ENCODE data around the gene TMEM225B. TPM values are rescaled to one million over a fixed set of nuclear protein-coding genes. Genes with fewer than 3 reads are reported as not detected.
"Not testable (repeated sequence)": the region's sequence is repeated elsewhere in the genome, so short reads cannot be mapped to it uniquely, and the experiment has no call there.

TMEM225B gene
- total and polyA plus RNA-seq, 2 donors (not counting 1 experiment from before 2014, with no cell fraction given), result 0.86 to 0.95 TPM

DNA sequence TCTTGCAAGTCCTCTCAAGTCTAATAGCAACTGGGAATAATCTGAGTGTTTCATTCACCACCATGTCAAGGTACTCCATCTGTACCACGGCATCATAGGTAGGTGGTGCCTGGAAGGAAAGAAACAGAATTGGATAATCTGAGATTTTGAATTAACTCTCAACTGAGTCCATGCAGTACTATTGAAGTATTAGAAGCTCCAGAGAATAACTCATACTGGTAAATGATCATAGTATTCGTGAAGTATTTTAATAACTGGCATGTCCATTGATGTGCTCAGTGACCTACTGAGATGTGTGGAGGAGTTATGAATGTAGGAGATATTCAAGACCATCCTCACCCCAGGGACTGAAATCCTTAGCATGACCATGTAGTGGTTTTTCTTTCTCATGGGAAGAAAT is 54.6 kb downstream of the TMEM225B start:
- DNase-seq (no peak), ATAC-seq (ENCODE audit: low read depth) (no peak)
- no peaks in the 10 kb centered on the region for H3K9me3 Mint-ChIP-seq (ENCODE audit: insufficient read depth)
- H3K27ac Mint-ChIP-seq, result no peak overlapping the region
- H3K27me3 Mint-ChIP-seq, result no peaks in the 10 kb centered on the region
- Histone ChIP-seq H2AFZ (ENCODE audit: insufficient read depth, low read depth, low read length, poor library complexity, severe bottlenecking) (no peak overlapping the region), H3K9ac (ENCODE audit: low read length) (no peak overlapping the region), H3K79me2 (ENCODE audit: control insufficient read depth, insufficient read depth, low read length) (peaks cover 4% of the 10 kb centered on the region), H3K9me3 (ENCODE audit: control extremely low read depth in 1 of 3, control insufficient read depth in 2 of 3, insufficient read depth in 1 of 3, low read length in 2 of 3) (peaks cover 0 to 5% (median 0%) of the 10 kb centered on the region in 3 donors), H4K20me1 (ENCODE audit: control insufficient read depth, insufficient read depth, low read length, poor library complexity, severe bottlenecking) (no peaks in the 10 kb centered on the region), H3K27me3 (replicated peaks in 1 of 4; ENCODE audit: control extremely low read depth in 1 of 4, control insufficient read depth in 3 of 4, insufficient read depth in 4 of 4, low read length in 3 of 4) (no peaks in the 10 kb centered on the region), H3K4me1 (ENCODE audit: control insufficient read depth in 2 of 2, insufficient read depth in 2 of 2, low read length in 2 of 2) (no peaks in the 10 kb centered on the region), H3K27ac (ENCODE audit: low read length in 2 of 2) (no peak overlapping the region), H3K4me3 (ENCODE audit: control extremely low read depth in 1 of 5, extremely low read depth in 1 of 5, insufficient read depth in 1 of 5, low read depth in 2 of 5, low read length in 4 of 5) (no peak overlapping the region), H3K36me3 (replicated peaks in 1 of 2; ENCODE audit: control extremely low read depth in 1 of 2, control insufficient read depth in 1 of 2, extremely low read depth in 1 of 2, insufficient read depth in 2 of 2, low read length in 1 of 2) (peaks cover 1 to 3% of the 10 kb centered on the region in 2 experiments), H3K4me2 (replicated peaks; ENCODE audit: low read depth, low read length, poor library complexity, severe bottlenecking) (no peak overlapping the region)
- CTCF ChIA-PET, result no interaction called here
- no peaks in the 10 kb centered on the region for H3K4me1 Mint-ChIP-seq
- no peak for TF ChIP-seq EZH2 (IDR thresholded peaks at IDR 0.05; ENCODE audit: borderline replicate concordance, insufficient read depth, low read depth, low read length, poor library complexity, severe bottlenecking)
- TF ChIP-seq, protein P1, sequence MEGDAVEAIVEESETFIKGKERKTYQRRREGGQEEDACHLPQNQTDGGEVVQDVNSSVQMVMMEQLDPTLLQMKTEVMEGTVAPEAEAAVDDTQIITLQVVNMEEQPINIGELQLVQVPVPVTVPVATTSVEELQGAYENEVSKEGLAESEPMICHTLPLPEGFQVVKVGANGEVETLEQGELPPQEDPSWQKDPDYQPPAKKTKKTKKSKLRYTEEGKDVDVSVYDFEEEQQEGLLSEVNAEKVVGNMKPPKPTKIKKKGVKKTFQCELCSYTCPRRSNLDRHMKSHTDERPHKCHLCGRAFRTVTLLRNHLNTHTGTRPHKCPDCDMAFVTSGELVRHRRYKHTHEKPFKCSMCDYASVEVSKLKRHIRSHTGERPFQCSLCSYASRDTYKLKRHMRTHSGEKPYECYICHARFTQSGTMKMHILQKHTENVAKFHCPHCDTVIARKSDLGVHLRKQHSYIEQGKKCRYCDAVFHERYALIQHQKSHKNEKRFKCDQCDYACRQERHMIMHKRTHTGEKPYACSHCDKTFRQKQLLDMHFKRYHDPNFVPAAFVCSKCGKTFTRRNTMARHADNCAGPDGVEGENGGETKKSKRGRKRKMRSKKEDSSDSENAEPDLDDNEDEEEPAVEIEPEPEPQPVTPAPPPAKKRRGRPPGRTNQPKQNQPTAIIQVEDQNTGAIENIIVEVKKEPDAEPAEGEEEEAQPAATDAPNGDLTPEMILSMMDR (IDR thresholded peaks at IDR 0.05), result no peak
- WGBS (ENCODE audit: insufficient coverage), result no CpG with 5 or more reads among the region's 2 CpGs
- no peak overlapping the region for H3K4me3 Mint-ChIP-seq
- intact Hi-C loops (cut with micrococcal nuclease), result no loop called here
- POLR2A ChIA-PET, result no interaction called here

DNA sequence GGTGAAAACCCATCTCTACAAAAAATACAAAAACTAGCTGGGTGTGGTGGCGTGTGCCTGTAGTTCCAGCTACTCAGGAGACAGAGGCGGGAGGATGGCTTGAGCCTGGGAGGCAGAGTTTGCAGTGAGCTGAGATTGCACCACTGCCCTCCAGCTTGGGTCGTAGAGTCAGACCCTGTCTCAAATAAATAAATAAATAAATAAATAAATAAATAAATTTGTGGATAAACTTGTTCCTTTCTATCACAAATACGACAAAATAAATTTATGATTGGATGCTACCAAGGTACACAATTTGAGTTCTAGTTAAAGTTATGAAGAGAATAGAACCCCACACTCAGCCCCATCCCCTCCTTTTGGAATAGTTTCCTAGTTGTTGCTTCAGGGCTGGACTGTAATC is 55.2 kb downstream of the TMEM225B start:
- intact Hi-C loops (cut with micrococcal nuclease); H3K9me3 Mint-ChIP-seq (ENCODE audit: insufficient read depth); H3K4me1 Mint-ChIP-seq: not testable (repeated sequence)

More for the DNA sequence above, 55.2 kb downstream of the TMEM225B start:
- H3K4me1 ChIP-seq (ENCODE audit: control insufficient read depth in 2 of 2, insufficient read depth in 2 of 2, low read length in 2 of 2); ATAC-seq (ENCODE audit: low read depth); H3K27ac ChIP-seq (ENCODE audit: low read length in 2 of 2); H3K4me3 ChIP-seq (ENCODE audit: control extremely low read depth in 1 of 5, extremely low read depth in 1 of 5, insufficient read depth in 1 of 5, low read depth in 2 of 5, low read length in 4 of 5); H3K27me3 ChIP-seq (replicated peaks in 1 of 4; ENCODE audit: control extremely low read depth in 1 of 4, control insufficient read depth in 3 of 4, insufficient read depth in 4 of 4, low read length in 3 of 4); DNase-seq; H3K4me3 Mint-ChIP-seq; H3K79me2 ChIP-seq (ENCODE audit: control insufficient read depth, insufficient read depth, low read length); H3K36me3 ChIP-seq (replicated peaks in 1 of 2; ENCODE audit: control extremely low read depth in 1 of 2, control insufficient read depth in 1 of 2, extremely low read depth in 1 of 2, insufficient read depth in 2 of 2, low read length in 1 of 2); H3K4me2 ChIP-seq (replicated peaks; ENCODE audit: low read depth, low read length, poor library complexity, severe bottlenecking); H3K27me3 Mint-ChIP-seq; POLR2A ChIA-PET; H3K9me3 ChIP-seq (ENCODE audit: control extremely low read depth in 1 of 3, control insufficient read depth in 2 of 3, insufficient read depth in 1 of 3, low read length in 2 of 3); H2AFZ ChIP-seq (ENCODE audit: insufficient read depth, low read depth, low read length, poor library complexity, severe bottlenecking); H4K20me1 ChIP-seq (ENCODE audit: control insufficient read depth, insufficient read depth, low read length, poor library complexity, severe bottlenecking); H3K27ac Mint-ChIP-seq; CTCF ChIA-PET; H3K9ac ChIP-seq (ENCODE audit: low read length): not testable (repeated sequence)
- no CpG with 5 or more reads among the region's 4 CpGs for WGBS (ENCODE audit: insufficient coverage)

Data from B cell (primary cell).